Breast epithelium (tissue), 4 donors: Measurements from ENCODE around the gene CXCR4. TPM values are rescaled to one million over a fixed set of nuclear protein-coding genes. Genes with fewer than 3 reads are reported as not detected.
A peak's percentile ranks its signal among the peaks of the same experiment; 100 is the strongest.

Experiments
- DNase-seq, 2 donors: peaks; one replicate each; pipeline ENCODE4 v3.0.0-alpha.2; 2019; ENCODE audit warnings: low spot score in 2 of 2
- H3K27ac ChIP-seq, 2 donors: fragments of 200-600 bp; sonication (generic) in 1 of 2; one replicate each; pipeline ENCODE4 v1.5.1; 2016 to 2019; ENCODE audit warnings: mild to moderate bottlenecking in 1 of 2
- H3K27me3 ChIP-seq, 2 donors: fragments of 200-600 bp; sonication (generic) in 1 of 2; one replicate each; pipeline versions ENCODE4 v1.5.1 to v1.6.0; 2017 to 2019; ENCODE audit warnings: control low read depth in 1 of 2, mild to moderate bottlenecking in 1 of 2
- H3K36me3 ChIP-seq: fragments of 200-600 bp; one replicate; pipeline ENCODE4 v1.5.1; 2019
- H3K4me1 ChIP-seq, 2 donors: fragments of 200-600 bp; sonication (generic); one replicate each; pipeline ENCODE4 v1.5.1; 2016 to 2019; ENCODE audit warnings: control low read depth in 1 of 2
- H3K4me3 ChIP-seq, 3 donors: fragments of 200-600 bp; sonication (generic); 1 replicate in 2 of 3; 2 replicates in 1 of 3; pipeline ENCODE4 v1.5.1; 2016 to 2019; ENCODE audit warnings: mild to moderate bottlenecking in 3 of 3, moderate library complexity in 2 of 3
- H3K9me3 ChIP-seq, 2 donors: fragments of 200-600 bp; sonication (generic) in 1 of 2; one replicate each; pipeline ENCODE4 v1.5.1; 2016 to 2019; ENCODE audit warnings: control low read depth in 1 of 2
- CTCF ChIP-seq, 3 donors: fragments of 450-650 bp; IDR thresholded peaks; one replicate each; pipeline ENCODE4 v1.5.1; 2016 to 2017; ENCODE audit warnings: antibody characterized with exemption in 3 of 3, mild to moderate bottlenecking in 3 of 3, moderate library complexity in 3 of 3
- POLR2A ChIP-seq: fragments of 450-650 bp; IDR thresholded peaks from one replicate; pipeline ENCODE4 v1.6.1; 2016; ENCODE audit warnings: antibody characterized with exemption, mild to moderate bottlenecking, moderate library complexity
- POLR2AphosphoS5 ChIP-seq, 3 donors: sonication (generic); formaldehyde crosslinking; IDR thresholded peaks; one replicate each; pipeline ENCODE4 v1.6.1; 2017; ENCODE audit warnings: antibody characterized with exemption in 3 of 3
- intact Hi-C: fragments of 100-400 bp; cut with DNase I; formaldehyde crosslinking; loops from one replicate; pipeline ENCODE4 v1.15.1; 2023; ENCODE audit warnings: low total_unique reads
- total RNA-seq, 3 donors: library from RNA; depleted of rRNA; stranded (reverse); fragments of >200 nt; gene quantifications; one replicate each; pipeline ENCODE4 v1.1.0, GENCODE V29; 2016

The CXCR4 gene
- total RNA-seq, 3 donors from 2014 or later = 25.8 to 80.3 (median 32.4) TPM

GRCh38 chr2:136118819-136119716 is 1.1 kb upstream of the CXCR4 start:
- Histone ChIP-seq H3K9me3 (no peaks in the 10 kb centered on the region), H3K4me3 (peak overlapping the region; percentile 48 to 81 (median 61)), H3K4me1 (no peaks in the 10 kb centered on the region), H3K27me3 (no peaks in the 10 kb centered on the region), H3K36me3 (no peaks in the 10 kb centered on the region), H3K27ac (peak overlapping the region; percentile 56 to 63)
- intact Hi-C loops = no loop called here
- no peak for TF ChIP-seq POLR2A
- TF ChIP-seq CTCF (IDR thresholded peaks at IDR 0.05) = no peak
- no peak for TF ChIP-seq POLR2AphosphoS5 (IDR thresholded peaks at IDR 0.05)
- DNase-seq = peak in 1 of 2 donors; percentile 56

- intact Hi-C loops = no loop called here
- TF ChIP-seq POLR2A (no peak), POLR2AphosphoS5 (IDR thresholded peaks at IDR 0.05) (no peak), CTCF (IDR thresholded peaks at IDR 0.05) (no peak)
- Histone ChIP-seq H3K27ac (peak overlapping the region; percentile 56 to 75), H3K27me3 (no peaks in the 10 kb centered on the region), H3K4me3 (peak overlapping the region; percentile 48 to 81 (median 61)), H3K4me1 (no peaks in the 10 kb centered on the region), H3K36me3 (no peaks in the 10 kb centered on the region), H3K9me3 (no peaks in the 10 kb centered on the region)
- DNase-seq = no peak
These were observed 533 bp downstream of the CXCR4 start for GRCh38 chr2:136117391-136117841.

- no peaks in the 10 kb centered on the region for H3K9me3 ChIP-seq
- no peaks in the 10 kb centered on the region for H3K36me3 ChIP-seq
- TF ChIP-seq POLR2AphosphoS5 (IDR thresholded peaks at IDR 0.05) = no peak
- TF ChIP-seq POLR2A = peak; percentile 0
- peak overlapping the region; percentile 48 to 81 (median 61) for H3K4me3 ChIP-seq
- H3K27me3 ChIP-seq = no peaks in the 10 kb centered on the region
- intact Hi-C loops = no loop called here
- peak overlapping the region; percentile 56 to 75 for H3K27ac ChIP-seq
- H3K4me1 ChIP-seq = no peaks in the 10 kb centered on the region
- DNase-seq = no peak
These were observed 1.0 kb downstream of the CXCR4 start for GRCh38 chr2:136116813-136117390.

GRCh38 chr2:136116151-136116812 is 1.7 kb downstream of the CXCR4 start:
- H3K4me1 ChIP-seq = no peaks in the 10 kb centered on the region
- peak overlapping the region; percentile 56 to 75 for H3K27ac ChIP-seq
- no peaks in the 10 kb centered on the region for H3K36me3 ChIP-seq
- intact Hi-C loops = no loop called here
- peak; percentile 3 for TF ChIP-seq POLR2A
- no peak for TF ChIP-seq CTCF (IDR thresholded peaks at IDR 0.05)
- peak in 1 of 3 donors; percentile 11 for TF ChIP-seq POLR2AphosphoS5 (IDR thresholded peaks at IDR 0.05)
- peak overlapping the region; percentile 48 to 81 (median 61) for H3K4me3 ChIP-seq
- H3K9me3 ChIP-seq = no peaks in the 10 kb centered on the region
- H3K27me3 ChIP-seq = no peaks in the 10 kb centered on the region
- no peak for DNase-seq

GRCh38 chr2:136115183-136115761 is 2.7 kb downstream of the CXCR4 start:
- no peaks in the 10 kb centered on the region for H3K4me1 ChIP-seq
- intact Hi-C loops = no loop called here
- DNase-seq = no peak
- no peaks in the 10 kb centered on the region for H3K36me3 ChIP-seq
- no peak overlapping the region for H3K27ac ChIP-seq
- no peaks in the 10 kb centered on the region for H3K9me3 ChIP-seq
- H3K4me3 ChIP-seq = peak overlapping the region in 2 of 3 donors; percentile 5 to 81
- TF ChIP-seq CTCF (IDR thresholded peaks at IDR 0.05) = no peak
- no peak for TF ChIP-seq POLR2A
- no peak for TF ChIP-seq POLR2AphosphoS5 (IDR thresholded peaks at IDR 0.05)
- H3K27me3 ChIP-seq = no peaks in the 10 kb centered on the region
